ENCODE measurements around the gene HERC3. TPM values are rescaled to one million over a fixed set of nuclear protein-coding genes. Genes with fewer than 3 reads are reported as not detected.

HERC3 gene
- total RNA-seq: 12.3 and 13.0 TPM in 2 replicates

DNA sequence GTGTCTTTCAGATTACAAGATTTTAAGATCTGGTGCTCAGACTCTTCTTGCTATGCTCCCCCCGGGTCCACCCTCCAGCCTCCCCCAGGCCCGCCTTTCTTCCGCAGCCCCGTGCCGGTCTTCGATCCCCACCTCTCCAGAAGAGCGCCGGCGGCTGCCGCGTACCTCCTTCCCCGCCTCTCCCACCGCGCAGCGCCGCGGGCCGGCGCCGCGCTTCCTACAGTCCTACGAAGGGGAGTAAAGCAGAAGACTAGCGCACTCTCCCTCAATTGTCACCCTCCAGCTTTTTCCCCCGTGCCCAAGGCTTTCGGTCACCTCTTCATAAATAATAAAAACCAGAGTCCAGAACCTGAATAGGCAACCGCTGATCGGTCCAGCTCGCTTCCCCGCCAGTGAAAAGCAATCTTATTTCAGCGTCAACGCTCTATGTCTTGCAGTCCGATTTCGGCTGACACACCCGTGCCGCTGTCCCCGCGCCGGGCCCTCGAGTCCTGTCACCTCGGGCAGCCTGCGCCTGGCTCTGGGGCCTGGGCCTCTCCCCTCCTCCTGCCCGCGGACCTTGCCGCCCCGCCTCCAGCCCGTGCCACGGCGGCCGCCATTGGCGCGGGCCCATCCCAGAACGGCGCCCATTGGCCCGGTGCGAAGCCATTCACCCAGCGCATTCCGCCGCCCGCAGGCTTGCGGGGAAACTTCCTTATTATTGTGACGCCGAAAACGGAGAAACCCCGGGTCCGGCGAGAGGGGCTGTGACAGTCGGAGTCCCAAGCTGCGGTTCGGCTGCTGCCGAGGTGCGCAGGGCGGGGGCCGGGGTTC, at the start of gene HERC3:
HERC3 (plus strand) TSS at position 694 of the 813 bp plus-strand sequence. CDS start 13,344 bp downstream, outside the sequence.

DNA sequence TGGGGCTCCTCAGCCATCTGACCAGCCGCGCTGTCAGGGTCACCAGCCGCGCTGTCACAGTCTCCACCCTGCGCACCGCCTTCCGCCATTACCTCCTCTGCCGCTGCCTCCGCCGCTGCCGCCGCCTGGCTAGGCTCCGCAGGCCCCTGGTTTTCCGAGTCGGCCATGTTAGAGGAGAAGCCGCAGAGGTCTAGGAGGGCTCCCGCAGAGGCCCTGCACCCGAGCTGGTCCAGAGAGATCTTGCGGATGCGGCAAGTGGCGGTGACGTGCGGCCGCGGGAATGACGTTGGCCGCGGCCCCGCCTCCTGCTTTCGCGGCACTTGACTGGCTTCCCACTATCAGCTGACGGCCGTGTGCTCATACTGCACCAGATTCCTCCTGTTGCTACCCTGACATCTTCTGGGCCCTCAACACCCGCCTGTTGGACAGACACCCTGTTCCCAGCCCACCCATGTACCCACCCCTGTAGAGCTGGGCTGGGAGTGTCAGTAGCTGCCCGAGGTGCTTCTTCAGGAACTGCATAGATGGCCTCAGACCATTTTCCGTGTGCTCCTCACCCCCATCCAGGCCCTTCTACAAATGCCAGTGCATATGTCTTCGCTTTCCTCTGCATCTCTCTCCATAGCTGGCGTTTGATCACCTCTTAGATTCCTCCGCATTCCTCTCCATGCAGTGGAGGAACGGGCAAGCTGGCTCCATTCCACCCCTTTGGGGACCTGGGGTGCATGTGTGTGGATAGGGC, 105.5 kb downstream of the HERC3 start, which contains the start of gene NAP1L5:
NAP1L5 (minus strand) TSS at position 242 of the 742 bp plus-strand sequence; CDS start at position 167, 75 bp downstream.

Other genes with a start within 250 kb of the HERC3 start
- 8.4 and 57.9 TPM in 2 replicates for gene HERC6, start 213.6 kb upstream of the HERC3 start, total RNA-seq
- 0.65 and 10.2 TPM in 2 replicates for gene HERC5, start 135.4 kb upstream of the HERC3 start, total RNA-seq
- 104 and 132 TPM in 2 replicates for gene PYURF, start 68.7 kb upstream of the HERC3 start, total RNA-seq
- gene NAP1L5, start 105.3 kb downstream of the HERC3 start, total RNA-seq: 4.2 and 9.0 TPM in 2 replicates